Nephron (organoid): ENCODE data around the gene ELMOD1.

Experiments used
- H3K27ac Mint-ChIP-seq, 3 experiments: 2 replicates each; pipeline ENCODE4 v1.8.0; 2020; ENCODE audit warnings: mixed read lengths in 3 of 3, mild to moderate bottlenecking in 2 of 3, moderate library complexity in 1 of 3
- H3K27me3 Mint-ChIP-seq: 2 replicates; pipeline ENCODE4 v1.8.0; 2021; ENCODE audit warnings: low read depth, mild to moderate bottlenecking, moderate library complexity, mixed read lengths
- H3K36me3 Mint-ChIP-seq: 2 replicates; pipeline ENCODE4 v1.8.0; 2020; ENCODE audit warnings: low read depth, mixed read lengths
- H3K4me1 Mint-ChIP-seq: 2 replicates; pipeline ENCODE4 v1.8.0; 2020; ENCODE audit warnings: mixed read lengths
- H3K4me3 Mint-ChIP-seq, 3 experiments: 2 replicates each; pipeline ENCODE4 v1.8.0; 2020; ENCODE audit warnings: mild to moderate bottlenecking in 3 of 3, mixed read lengths in 3 of 3, moderate library complexity in 2 of 3
- H3K9me3 Mint-ChIP-seq: 2 replicates; pipeline ENCODE4 v1.8.0; 2020; ENCODE audit warnings: mixed read lengths
- TF ChIP-seq, protein P1 (sequence below), 3 experiments: fragments of 200-600 bp; sonication (generic); IDR thresholded peaks; one replicate each; pipeline ENCODE4 v1.5.0; 2021; ENCODE audit warnings: antibody characterized with exemption in 3 of 3; ENCODE audit not compliant: unreplicated experiment in 3 of 3

ELMOD1 gene

DNA sequence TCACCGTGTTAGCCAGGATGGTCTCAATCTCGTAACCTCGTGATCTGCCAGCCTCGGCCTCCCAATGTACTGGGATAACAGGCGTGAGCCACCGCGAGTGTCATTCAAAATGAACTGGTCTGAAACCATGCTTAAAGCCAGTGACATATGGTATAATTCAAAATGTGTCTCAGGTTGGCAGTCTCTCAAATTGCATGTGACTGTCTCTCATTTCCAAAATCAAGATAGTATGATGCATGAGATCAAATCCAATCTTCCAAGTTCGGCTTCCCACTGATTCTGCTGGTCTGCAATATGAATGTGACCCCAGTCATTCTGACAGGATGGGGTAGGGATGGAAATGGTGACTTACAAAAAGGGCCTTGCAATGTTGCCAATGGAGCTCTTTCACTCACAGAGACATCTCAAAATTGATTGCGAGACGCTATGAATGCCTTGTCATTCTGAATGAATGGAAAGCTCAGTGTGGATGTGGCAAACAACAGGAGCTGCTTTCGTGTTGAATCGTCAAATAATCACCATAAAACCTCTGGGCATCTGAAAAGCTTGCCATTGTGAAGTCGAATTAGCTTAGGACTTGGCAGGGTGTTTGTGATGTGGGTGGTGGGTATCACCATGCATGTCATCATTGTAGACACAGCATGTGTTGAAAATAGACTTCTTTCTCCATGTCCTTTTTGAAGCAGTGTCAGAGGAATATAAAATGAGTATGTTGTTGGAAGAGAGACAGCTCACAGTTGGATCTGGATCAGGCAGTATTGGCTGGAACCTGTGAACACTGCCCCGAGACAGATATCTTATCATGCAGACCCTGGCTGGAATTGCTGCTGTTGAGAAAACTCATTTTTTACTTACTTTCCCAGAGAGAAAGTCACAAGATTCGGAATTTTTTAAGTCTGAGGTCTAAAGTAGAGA lies 108.7 kb downstream of the ELMOD1 start:
- Mint-ChIP-seq H3K27me3 (peaks cover 9% of the 10 kb centered on the region), H3K27ac (peak overlapping the region in 2 of 3 experiments; percentile 89 to 91), H3K4me1 (peaks cover 36% of the 10 kb centered on the region), H3K9me3 (peaks cover under 1% of the 10 kb centered on the region), H3K36me3 (no peaks in the 10 kb centered on the region), H3K4me3 (peak overlapping the region in 1 of 3 experiments; percentile 3)
- TF ChIP-seq, protein P1, sequence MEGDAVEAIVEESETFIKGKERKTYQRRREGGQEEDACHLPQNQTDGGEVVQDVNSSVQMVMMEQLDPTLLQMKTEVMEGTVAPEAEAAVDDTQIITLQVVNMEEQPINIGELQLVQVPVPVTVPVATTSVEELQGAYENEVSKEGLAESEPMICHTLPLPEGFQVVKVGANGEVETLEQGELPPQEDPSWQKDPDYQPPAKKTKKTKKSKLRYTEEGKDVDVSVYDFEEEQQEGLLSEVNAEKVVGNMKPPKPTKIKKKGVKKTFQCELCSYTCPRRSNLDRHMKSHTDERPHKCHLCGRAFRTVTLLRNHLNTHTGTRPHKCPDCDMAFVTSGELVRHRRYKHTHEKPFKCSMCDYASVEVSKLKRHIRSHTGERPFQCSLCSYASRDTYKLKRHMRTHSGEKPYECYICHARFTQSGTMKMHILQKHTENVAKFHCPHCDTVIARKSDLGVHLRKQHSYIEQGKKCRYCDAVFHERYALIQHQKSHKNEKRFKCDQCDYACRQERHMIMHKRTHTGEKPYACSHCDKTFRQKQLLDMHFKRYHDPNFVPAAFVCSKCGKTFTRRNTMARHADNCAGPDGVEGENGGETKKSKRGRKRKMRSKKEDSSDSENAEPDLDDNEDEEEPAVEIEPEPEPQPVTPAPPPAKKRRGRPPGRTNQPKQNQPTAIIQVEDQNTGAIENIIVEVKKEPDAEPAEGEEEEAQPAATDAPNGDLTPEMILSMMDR (IDR thresholded peaks at IDR 0.05; ENCODE audit: unreplicated experiment in 3 of 3): no peak

DNA sequence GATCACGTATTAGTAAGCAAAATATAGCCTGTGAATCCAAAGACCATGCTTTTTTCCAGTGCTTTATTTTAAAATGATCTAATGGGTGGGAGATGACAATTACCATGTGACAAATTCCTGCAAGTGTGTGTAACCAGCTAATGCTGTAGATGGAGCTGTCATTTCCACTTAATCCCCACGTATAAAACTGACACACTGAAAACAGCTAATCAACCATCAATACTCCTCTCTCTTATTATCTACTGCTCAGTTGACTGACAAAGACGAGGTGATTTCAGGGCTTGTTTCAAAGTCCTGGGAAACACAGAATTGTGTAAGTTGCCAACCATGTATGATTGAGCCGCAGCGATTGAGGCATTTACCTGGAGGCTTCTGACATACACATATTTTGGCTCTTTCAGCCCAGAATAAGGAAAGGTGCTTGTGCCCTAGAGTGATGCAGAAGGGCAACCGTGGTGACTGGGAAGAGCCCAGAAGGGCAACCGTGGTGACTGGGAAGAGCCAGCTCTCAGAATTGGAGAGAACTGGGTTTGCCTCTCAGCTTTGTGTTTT lies 111.2 kb downstream of the ELMOD1 start:
- TF ChIP-seq, protein P1 (IDR thresholded peaks at IDR 0.05; ENCODE audit: unreplicated experiment in 3 of 3): no peak
- H3K27me3 Mint-ChIP-seq: peaks cover 9% of the 10 kb centered on the region
- H3K4me3 Mint-ChIP-seq: no peak overlapping the region
- H3K4me1 Mint-ChIP-seq: peaks cover 32% of the 10 kb centered on the region
- no peak overlapping the region for H3K27ac Mint-ChIP-seq
- H3K9me3 Mint-ChIP-seq: no peaks in the 10 kb centered on the region
- no peaks in the 10 kb centered on the region for H3K36me3 Mint-ChIP-seq

DNA sequence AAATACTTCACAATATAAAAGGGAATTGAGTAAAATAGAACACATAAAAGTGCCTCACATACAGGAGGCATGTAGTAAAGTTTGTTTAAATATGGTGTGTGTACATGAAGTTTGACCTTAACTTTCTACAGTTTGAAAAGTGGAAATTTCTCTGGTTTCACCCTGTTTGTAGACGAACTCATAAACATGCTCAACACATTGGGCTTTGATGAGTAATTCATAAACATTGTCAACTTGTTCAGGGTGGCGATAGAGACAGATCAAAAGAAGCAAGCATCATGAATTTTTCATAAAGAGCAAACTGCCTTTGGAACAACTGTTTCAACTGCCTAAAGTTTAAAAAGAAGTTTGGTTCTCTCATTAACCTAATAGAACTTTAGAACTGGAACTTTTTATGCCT lies 111.8 kb downstream of the ELMOD1 start:
- TF ChIP-seq, protein P1 (IDR thresholded peaks at IDR 0.05; ENCODE audit: unreplicated experiment in 3 of 3): no peak
- Mint-ChIP-seq H3K27ac (no peak overlapping the region), H3K36me3 (no peaks in the 10 kb centered on the region), H3K9me3 (no peaks in the 10 kb centered on the region), H3K4me1 (peaks cover 35% of the 10 kb centered on the region), H3K4me3 (no peak overlapping the region), H3K27me3 (peaks cover 9% of the 10 kb centered on the region)

DNA sequence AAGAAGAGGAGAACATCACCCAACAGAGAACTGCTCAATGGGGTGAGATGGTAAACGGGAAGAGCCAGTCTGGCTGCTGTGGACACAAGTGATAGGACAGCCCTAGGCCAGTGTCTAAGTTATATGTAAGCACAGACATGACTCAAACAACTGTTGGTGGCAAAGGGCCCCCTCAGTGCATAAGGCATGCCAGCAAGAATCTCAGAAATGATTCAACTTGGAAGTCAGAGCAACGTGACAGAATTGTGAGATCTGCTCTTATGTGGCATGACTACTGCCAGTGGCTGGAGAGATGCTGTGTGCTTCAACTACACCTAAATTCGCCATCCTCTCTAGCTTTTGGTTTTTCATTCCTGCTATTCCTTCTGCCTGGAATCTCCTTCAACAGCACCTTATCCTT lies 113.5 kb downstream of the ELMOD1 start:
- no peaks in the 10 kb centered on the region for H3K36me3 Mint-ChIP-seq
- TF ChIP-seq, protein P1 (IDR thresholded peaks at IDR 0.05; ENCODE audit: unreplicated experiment in 3 of 3): no peak
- no peaks in the 10 kb centered on the region for H3K9me3 Mint-ChIP-seq
- H3K4me3 Mint-ChIP-seq: no peak overlapping the region
- H3K27ac Mint-ChIP-seq: no peak overlapping the region
- peaks cover 13% of the 10 kb centered on the region for H3K27me3 Mint-ChIP-seq
- H3K4me1 Mint-ChIP-seq: peaks cover 45% of the 10 kb centered on the region

DNA sequence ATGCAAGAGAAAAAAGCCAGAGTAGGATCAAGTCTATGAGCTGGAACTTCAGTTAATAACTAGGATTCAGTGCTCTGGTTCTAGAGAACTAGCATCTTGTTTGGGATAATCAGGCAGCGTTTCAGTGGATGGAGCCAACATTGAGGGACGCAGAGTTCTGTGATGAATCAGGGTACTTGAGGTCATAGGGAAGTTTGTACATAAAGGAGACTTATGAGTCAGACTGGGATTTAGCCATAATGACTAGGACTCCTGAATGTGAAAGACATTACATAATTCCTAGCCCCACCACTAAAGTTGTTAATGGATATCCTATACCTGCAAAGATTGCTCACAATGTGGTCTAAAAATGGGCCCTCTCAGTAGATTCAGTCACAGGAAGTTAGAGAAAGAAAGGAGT lies 114.1 kb downstream of the ELMOD1 start:
- TF ChIP-seq, protein P1 (IDR thresholded peaks at IDR 0.05; ENCODE audit: unreplicated experiment in 3 of 3): no peak
- peaks cover 13% of the 10 kb centered on the region for H3K27me3 Mint-ChIP-seq
- H3K36me3 Mint-ChIP-seq: no peaks in the 10 kb centered on the region
- no peak overlapping the region for H3K27ac Mint-ChIP-seq
- no peak overlapping the region for H3K4me3 Mint-ChIP-seq
- no peaks in the 10 kb centered on the region for H3K9me3 Mint-ChIP-seq
- H3K4me1 Mint-ChIP-seq: peaks cover 45% of the 10 kb centered on the region
